ENCODE data around the gene OAF. TPM values are rescaled to one million over a fixed set of nuclear protein-coding genes. Genes with fewer than 3 reads are reported as not detected.
"Not testable (repeated sequence)": the region's sequence is repeated elsewhere in the genome, so short reads cannot be mapped to it uniquely, and the experiment has no call there.

OAF gene
- total and polyA plus RNA-seq, 2 donors, result 4.9 to 5.3 TPM

- no peaks in the 10 kb centered on the region for H3K36me3 ChIP-seq (ENCODE audit: control insufficient read depth in 2 of 2, insufficient read depth in 2 of 2, low read length in 1 of 2)
- H3K4me1 ChIP-seq (ENCODE audit: control insufficient read depth in 2 of 2, insufficient read depth in 2 of 2, low read length in 2 of 2), result peaks cover 0 to 6% of the 10 kb centered on the region in 2 donors
- H3K4me3 ChIP-seq (ENCODE audit: low read length in 2 of 2), result no peak overlapping the region
- no peaks in the 10 kb centered on the region for H3K9me3 ChIP-seq (ENCODE audit: control insufficient read depth in 2 of 2, insufficient read depth in 1 of 2, low read length in 1 of 2)
- DNase-seq (ENCODE audit: low read depth in 6 of 9, low spot score in 9 of 9), result peak in 4 of 9 donors; percentile 9 to 47 (median 25)
- 15% methylated on average over 24 of the region's 24 CpGs for WGBS
- H3K27ac ChIP-seq (ENCODE audit: low read depth in 1 of 2, low read length in 1 of 2), result no peak overlapping the region
- peaks cover 16 to 67% of the 10 kb centered on the region in 2 donors for H3K27me3 ChIP-seq (ENCODE audit: control insufficient read depth in 2 of 2, insufficient read depth in 1 of 2, low read length in 1 of 2)
Observed at GRCh38 chr11:120172054-120172911, 38.5 kb upstream of the OAF start.

- H3K36me3 ChIP-seq (ENCODE audit: control insufficient read depth in 2 of 2, insufficient read depth in 2 of 2, low read length in 1 of 2), result no peaks in the 10 kb centered on the region
- no peak for DNase-seq (ENCODE audit: low read depth in 6 of 9, low spot score in 9 of 9)
Observed at GRCh38 chr11:120173019-120173705, 37.7 kb upstream of the OAF start.

GRCh38 chr11:120173807-120174206, 37.0 kb upstream of the OAF start:
- no peak overlapping the region for H3K4me3 ChIP-seq (ENCODE audit: low read length in 2 of 2)
- H3K36me3 ChIP-seq (ENCODE audit: control insufficient read depth in 2 of 2, insufficient read depth in 2 of 2, low read length in 1 of 2), result no peaks in the 10 kb centered on the region
- 68% methylated on average over 5 of the region's 5 CpGs for WGBS
- H3K4me1 ChIP-seq (ENCODE audit: control insufficient read depth in 2 of 2, insufficient read depth in 2 of 2, low read length in 2 of 2), result peaks cover 0 to 1% of the 10 kb centered on the region in 2 donors
- no peaks in the 10 kb centered on the region for H3K9me3 ChIP-seq (ENCODE audit: control insufficient read depth in 2 of 2, insufficient read depth in 1 of 2, low read length in 1 of 2)
- no peak overlapping the region for H3K27ac ChIP-seq (ENCODE audit: low read depth in 1 of 2, low read length in 1 of 2)
- DNase-seq (ENCODE audit: low read depth in 6 of 9, low spot score in 9 of 9), result no peak
- peaks cover 10 to 51% of the 10 kb centered on the region in 2 donors for H3K27me3 ChIP-seq (ENCODE audit: control insufficient read depth in 2 of 2, insufficient read depth in 1 of 2, low read length in 1 of 2)

More at GRCh38 chr11:120173019-120173705, 37.7 kb upstream of the OAF start:
- H3K4me3 ChIP-seq (ENCODE audit: low read length in 2 of 2), result no peak overlapping the region
- H3K27me3 ChIP-seq (ENCODE audit: control insufficient read depth in 2 of 2, insufficient read depth in 1 of 2, low read length in 1 of 2), result peaks cover 13 to 58% of the 10 kb centered on the region in 2 donors
- H3K9me3 ChIP-seq (ENCODE audit: control insufficient read depth in 2 of 2, insufficient read depth in 1 of 2, low read length in 1 of 2), result no peaks in the 10 kb centered on the region
- H3K27ac ChIP-seq (ENCODE audit: low read depth in 1 of 2, low read length in 1 of 2), result no peak overlapping the region
- peaks cover 0 to 6% of the 10 kb centered on the region in 2 donors for H3K4me1 ChIP-seq (ENCODE audit: control insufficient read depth in 2 of 2, insufficient read depth in 2 of 2, low read length in 2 of 2)
- WGBS, result 78% methylated on average over 11 of the region's 11 CpGs

- Histone ChIP-seq H3K9me3 (ENCODE audit: control insufficient read depth in 2 of 2, insufficient read depth in 1 of 2, low read length in 1 of 2) (no peaks in the 10 kb centered on the region), H3K36me3 (ENCODE audit: control insufficient read depth in 2 of 2, insufficient read depth in 2 of 2, low read length in 1 of 2) (no peaks in the 10 kb centered on the region), H3K4me1 (ENCODE audit: control insufficient read depth in 2 of 2, insufficient read depth in 2 of 2, low read length in 2 of 2) (no peaks in the 10 kb centered on the region), H3K27ac (ENCODE audit: low read depth in 1 of 2, low read length in 1 of 2) (no peak overlapping the region), H3K4me3 (ENCODE audit: low read length in 2 of 2) (no peak overlapping the region), H3K27me3 (ENCODE audit: control insufficient read depth in 2 of 2, insufficient read depth in 1 of 2, low read length in 1 of 2) (peaks cover 9 to 41% of the 10 kb centered on the region in 2 donors)
- WGBS, result 89% methylated on average over 4 of the region's 4 CpGs
- DNase-seq (ENCODE audit: low read depth in 6 of 9, low spot score in 9 of 9), result no peak
Observed at GRCh38 chr11:120174866-120175265, 36.0 kb upstream of the OAF start.

GRCh38 chr11:120178561-120179056, 32.2 kb upstream of the OAF start:
- DNase-seq (ENCODE audit: low read depth in 6 of 9, low spot score in 9 of 9), result no peak
- 95% methylated on average over 5 of the region's 5 CpGs for WGBS

GRCh38 chr11:120179057-120179672, 31.7 kb upstream of the OAF start:
- 94% methylated on average over 10 of the region's 10 CpGs for WGBS
- Histone ChIP-seq H3K27me3 (ENCODE audit: control insufficient read depth in 2 of 2, insufficient read depth in 1 of 2, low read length in 1 of 2) (no peaks in the 10 kb centered on the region), H3K4me3 (ENCODE audit: low read length in 2 of 2) (no peak overlapping the region), H3K27ac (ENCODE audit: low read depth in 1 of 2, low read length in 1 of 2) (no peak overlapping the region), H3K4me1 (ENCODE audit: control insufficient read depth in 2 of 2, insufficient read depth in 2 of 2, low read length in 2 of 2) (no peaks in the 10 kb centered on the region), H3K36me3 (ENCODE audit: control insufficient read depth in 2 of 2, insufficient read depth in 2 of 2, low read length in 1 of 2) (no peaks in the 10 kb centered on the region), H3K9me3 (ENCODE audit: control insufficient read depth in 2 of 2, insufficient read depth in 1 of 2, low read length in 1 of 2) (no peaks in the 10 kb centered on the region)
- DNase-seq (ENCODE audit: low read depth in 6 of 9, low spot score in 9 of 9), result no peak

More at GRCh38 chr11:120178561-120179056, 32.2 kb upstream of the OAF start:
- Histone ChIP-seq H3K27ac (ENCODE audit: low read depth in 1 of 2, low read length in 1 of 2) (no peak overlapping the region), H3K4me1 (ENCODE audit: control insufficient read depth in 2 of 2, insufficient read depth in 2 of 2, low read length in 2 of 2) (no peaks in the 10 kb centered on the region), H3K36me3 (ENCODE audit: control insufficient read depth in 2 of 2, insufficient read depth in 2 of 2, low read length in 1 of 2) (no peaks in the 10 kb centered on the region), H3K9me3 (ENCODE audit: control insufficient read depth in 2 of 2, insufficient read depth in 1 of 2, low read length in 1 of 2) (no peaks in the 10 kb centered on the region), H3K4me3 (ENCODE audit: low read length in 2 of 2) (no peak overlapping the region), H3K27me3 (ENCODE audit: control insufficient read depth in 2 of 2, insufficient read depth in 1 of 2, low read length in 1 of 2) (peaks cover 0 to 3% of the 10 kb centered on the region in 2 donors)

- H3K36me3 ChIP-seq (ENCODE audit: control insufficient read depth in 2 of 2, insufficient read depth in 2 of 2, low read length in 1 of 2); H3K9me3 ChIP-seq (ENCODE audit: control insufficient read depth in 2 of 2, insufficient read depth in 1 of 2, low read length in 1 of 2); H3K4me1 ChIP-seq (ENCODE audit: control insufficient read depth in 2 of 2, insufficient read depth in 2 of 2, low read length in 2 of 2); DNase-seq (ENCODE audit: low read depth in 6 of 9, low spot score in 9 of 9); H3K27me3 ChIP-seq (ENCODE audit: control insufficient read depth in 2 of 2, insufficient read depth in 1 of 2, low read length in 1 of 2); H3K27ac ChIP-seq (ENCODE audit: low read depth in 1 of 2, low read length in 1 of 2); H3K4me3 ChIP-seq (ENCODE audit: low read length in 2 of 2): not testable (repeated sequence)
- 95% methylated on average over 6 of the region's 6 CpGs for WGBS
Observed at GRCh38 chr11:120180063-120180462, 30.8 kb upstream of the OAF start.

GRCh38 chr11:120180551-120181232, 30.1 kb upstream of the OAF start:
- Histone ChIP-seq H3K27me3 (ENCODE audit: control insufficient read depth in 2 of 2, insufficient read depth in 1 of 2, low read length in 1 of 2) (no peaks in the 10 kb centered on the region), H3K27ac (ENCODE audit: low read depth in 1 of 2, low read length in 1 of 2) (no peak overlapping the region), H3K4me1 (ENCODE audit: control insufficient read depth in 2 of 2, insufficient read depth in 2 of 2, low read length in 2 of 2) (no peaks in the 10 kb centered on the region), H3K36me3 (ENCODE audit: control insufficient read depth in 2 of 2, insufficient read depth in 2 of 2, low read length in 1 of 2) (no peaks in the 10 kb centered on the region), H3K9me3 (ENCODE audit: control insufficient read depth in 2 of 2, insufficient read depth in 1 of 2, low read length in 1 of 2) (no peaks in the 10 kb centered on the region), H3K4me3 (ENCODE audit: low read length in 2 of 2) (no peak overlapping the region)
- DNase-seq (ENCODE audit: low read depth in 6 of 9, low spot score in 9 of 9), result no peak
- 69% methylated on average over 11 of the region's 11 CpGs for WGBS

All from thymus (tissue), 11 donors.